Tibial nerve (tissue), 4 donors: ENCODE measurements around the gene TXNL4B.

Experiments
- CTCF ChIP-seq, 5 experiments: fragments of 200-600 bp in 3 of 5; fragments of 450-650 bp in 2 of 5; sonication (generic) in 3 of 5; IDR thresholded peaks; one replicate each; pipeline ENCODE4 v1.5.1; 2016 to 2019; ENCODE audit warnings: antibody characterized with exemption in 5 of 5, mild to moderate bottlenecking in 3 of 5, moderate library complexity in 2 of 5
- EP300 ChIP-seq, 2 donors: sonication (generic); formaldehyde crosslinking; IDR thresholded peaks; one replicate each; pipeline ENCODE4 v1.6.1; 2017; ENCODE audit warnings: antibody characterized with exemption in 2 of 2, mild to moderate bottlenecking in 1 of 2
- POLR2A ChIP-seq, 2 donors: fragments of 450-650 bp; IDR thresholded peaks; one replicate each; pipeline ENCODE4 v1.6.1; 2017; ENCODE audit warnings: antibody characterized with exemption in 2 of 2, mild to moderate bottlenecking in 2 of 2, moderate library complexity in 2 of 2

- no peak for TF ChIP-seq CTCF (IDR thresholded peaks at IDR 0.05)
- TF ChIP-seq POLR2A (IDR thresholded peaks at IDR 0.05): no peak
- peak; percentile 90 to 98 for TF ChIP-seq EP300 (IDR thresholded peaks at IDR 0.05)
Measured at GRCh38 chr16:72126429-72126765, 33.0 kb upstream of the TXNL4B start.
